KMS-11 (cell line): Measurements from ENCODE around the gene GNB1L.

Source experiments
- H2AFZ ChIP-seq: fragments of 200-600 bp; sonication (generic); 2 replicates; pipeline ENCODE4 v1.6.1; 2016; ENCODE audit warnings: antibody characterized with exemption, mixed run types, low read depth
- H3K27ac ChIP-seq: fragments of 200-600 bp; sonication (generic); 2 replicates; pipeline ENCODE4 v1.6.1; 2016; ENCODE audit warnings: mild to moderate bottlenecking, mixed run types
- H3K27me3 ChIP-seq: fragments of 200-600 bp; sonication (generic); 2 replicates; pipeline ENCODE4 v1.6.1; 2017; ENCODE audit warnings: mild to moderate bottlenecking, low read depth, mixed run types, moderate library complexity; ENCODE audit not compliant: insufficient read depth
- H3K36me3 ChIP-seq: fragments of 200-600 bp; sonication (generic); 2 replicates; pipeline ENCODE4 v1.6.1; 2017; ENCODE audit warnings: mild to moderate bottlenecking, mixed run types; ENCODE audit not compliant: insufficient read depth
- H3K4me1 ChIP-seq: fragments of 200-600 bp; sonication (generic); 2 replicates; pipeline ENCODE4 v1.6.1; 2016; ENCODE audit warnings: mild to moderate bottlenecking, low read depth, mixed run types; ENCODE audit not compliant: poor library complexity, severe bottlenecking
- H3K4me2 ChIP-seq: fragments of 200-600 bp; sonication (generic); 2 replicates; pipeline ENCODE4 v1.7.0; 2016; ENCODE audit warnings: mild to moderate bottlenecking, mixed run types
- H3K4me3 ChIP-seq: fragments of 200-600 bp; sonication (generic); IDR thresholded peaks from 2 replicates; pipeline ENCODE4 v1.6.1; 2017; ENCODE audit warnings: low read depth, low read length, mixed read lengths; ENCODE audit not compliant: insufficient read depth
- H3K79me2 ChIP-seq: fragments of 200-600 bp; sonication (generic); 2 replicates; pipeline ENCODE4 v1.6.1; 2016; ENCODE audit warnings: low read depth, mixed run types; ENCODE audit not compliant: insufficient read depth
- H3K9ac ChIP-seq: fragments of 200-600 bp; sonication (generic); 2 replicates; pipeline ENCODE4 v1.6.1; 2016; ENCODE audit warnings: mild to moderate bottlenecking, mixed run types
- H4K20me1 ChIP-seq: fragments of 200-600 bp; sonication (generic); 2 replicates; pipeline ENCODE4 v1.6.1; 2016; ENCODE audit warnings: mild to moderate bottlenecking, mixed run types; ENCODE audit not compliant: insufficient read depth
- TF ChIP-seq, protein P1 (sequence below): fragments of 200-600 bp; sonication (generic); conservative IDR thresholded peaks from 2 replicates; pipeline ENCODE4 v1.6.1; 2017; ENCODE audit warnings: low read depth, mild to moderate bottlenecking, antibody characterized with exemption, low read length, moderate library complexity, mixed read lengths

The GNB1L gene

DNA sequence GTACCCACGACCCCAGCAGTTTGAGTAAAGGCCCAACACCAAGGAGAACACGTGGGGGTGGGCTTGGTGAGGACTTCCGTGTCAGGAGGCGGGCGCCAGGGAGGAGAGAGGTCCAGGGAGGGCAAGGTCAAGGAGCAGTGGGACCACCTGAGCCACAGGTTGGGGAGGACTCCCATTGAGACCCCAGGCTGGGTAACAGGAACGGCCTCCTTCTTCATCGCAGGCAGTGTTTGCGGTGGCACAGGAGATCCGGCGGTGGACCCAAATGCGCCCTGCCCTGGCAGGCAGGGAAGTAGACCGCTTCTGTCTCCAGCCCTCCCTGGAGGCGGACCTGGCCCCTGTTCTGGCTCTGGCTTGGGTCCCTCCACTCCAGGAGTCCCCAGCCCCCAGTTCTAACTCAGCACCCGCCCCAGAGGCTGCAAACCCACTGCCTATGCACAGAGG lies 100.0 kb downstream of the GNB1L start:
- no peak overlapping the region for H3K27ac ChIP-seq
- peaks cover 8% of the 10 kb centered on the region for H3K4me1 ChIP-seq
- H4K20me1 ChIP-seq: no peaks in the 10 kb centered on the region
- H3K4me2 ChIP-seq: no peak overlapping the region
- no peak overlapping the region for H3K4me3 ChIP-seq
- H3K9ac ChIP-seq: no peak overlapping the region
- H3K79me2 ChIP-seq: no peaks in the 10 kb centered on the region
- TF ChIP-seq, protein P1, sequence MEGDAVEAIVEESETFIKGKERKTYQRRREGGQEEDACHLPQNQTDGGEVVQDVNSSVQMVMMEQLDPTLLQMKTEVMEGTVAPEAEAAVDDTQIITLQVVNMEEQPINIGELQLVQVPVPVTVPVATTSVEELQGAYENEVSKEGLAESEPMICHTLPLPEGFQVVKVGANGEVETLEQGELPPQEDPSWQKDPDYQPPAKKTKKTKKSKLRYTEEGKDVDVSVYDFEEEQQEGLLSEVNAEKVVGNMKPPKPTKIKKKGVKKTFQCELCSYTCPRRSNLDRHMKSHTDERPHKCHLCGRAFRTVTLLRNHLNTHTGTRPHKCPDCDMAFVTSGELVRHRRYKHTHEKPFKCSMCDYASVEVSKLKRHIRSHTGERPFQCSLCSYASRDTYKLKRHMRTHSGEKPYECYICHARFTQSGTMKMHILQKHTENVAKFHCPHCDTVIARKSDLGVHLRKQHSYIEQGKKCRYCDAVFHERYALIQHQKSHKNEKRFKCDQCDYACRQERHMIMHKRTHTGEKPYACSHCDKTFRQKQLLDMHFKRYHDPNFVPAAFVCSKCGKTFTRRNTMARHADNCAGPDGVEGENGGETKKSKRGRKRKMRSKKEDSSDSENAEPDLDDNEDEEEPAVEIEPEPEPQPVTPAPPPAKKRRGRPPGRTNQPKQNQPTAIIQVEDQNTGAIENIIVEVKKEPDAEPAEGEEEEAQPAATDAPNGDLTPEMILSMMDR: no peak
- peaks cover 69% of the 10 kb centered on the region for H3K27me3 ChIP-seq
- H3K36me3 ChIP-seq: no peaks in the 10 kb centered on the region
- no peak overlapping the region for H2AFZ ChIP-seq

DNA sequence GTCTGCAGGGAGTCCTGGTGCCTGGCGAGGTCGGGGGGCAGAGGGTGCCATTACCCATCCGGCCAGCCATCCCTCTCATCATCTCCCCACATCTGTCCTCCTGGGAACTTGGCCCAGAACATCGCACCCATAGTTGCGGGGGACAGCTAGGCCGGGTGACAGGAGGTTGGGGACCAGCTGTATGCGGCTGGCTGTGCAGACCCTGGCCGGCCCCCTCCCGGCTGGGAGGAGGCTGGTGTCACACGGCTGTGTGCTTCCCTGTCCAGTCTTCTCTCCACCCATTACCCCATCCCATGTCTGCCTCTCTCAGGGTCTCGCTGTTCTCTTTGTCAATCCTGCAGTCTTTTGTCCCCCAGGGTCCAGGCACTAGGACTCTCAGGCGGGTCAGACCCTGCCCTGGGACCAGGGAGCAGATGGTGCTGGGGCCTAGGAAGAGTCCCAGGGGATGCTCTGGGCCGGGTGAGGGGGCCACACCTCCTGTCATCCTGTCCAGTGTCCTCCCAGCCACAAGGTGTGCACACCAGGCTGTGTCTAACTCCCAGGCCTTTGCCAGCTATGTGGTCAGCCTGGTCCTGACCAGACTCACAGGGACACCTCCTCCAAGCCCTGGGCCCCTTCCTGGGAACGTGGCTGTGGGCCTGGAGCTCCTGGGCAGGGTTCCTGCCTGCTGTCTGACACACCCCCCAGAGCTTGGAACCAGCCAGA lies 100.5 kb downstream of the GNB1L start:
- Histone ChIP-seq H4K20me1 (no peaks in the 10 kb centered on the region), H3K27me3 (peaks cover 66% of the 10 kb centered on the region)

DNA sequence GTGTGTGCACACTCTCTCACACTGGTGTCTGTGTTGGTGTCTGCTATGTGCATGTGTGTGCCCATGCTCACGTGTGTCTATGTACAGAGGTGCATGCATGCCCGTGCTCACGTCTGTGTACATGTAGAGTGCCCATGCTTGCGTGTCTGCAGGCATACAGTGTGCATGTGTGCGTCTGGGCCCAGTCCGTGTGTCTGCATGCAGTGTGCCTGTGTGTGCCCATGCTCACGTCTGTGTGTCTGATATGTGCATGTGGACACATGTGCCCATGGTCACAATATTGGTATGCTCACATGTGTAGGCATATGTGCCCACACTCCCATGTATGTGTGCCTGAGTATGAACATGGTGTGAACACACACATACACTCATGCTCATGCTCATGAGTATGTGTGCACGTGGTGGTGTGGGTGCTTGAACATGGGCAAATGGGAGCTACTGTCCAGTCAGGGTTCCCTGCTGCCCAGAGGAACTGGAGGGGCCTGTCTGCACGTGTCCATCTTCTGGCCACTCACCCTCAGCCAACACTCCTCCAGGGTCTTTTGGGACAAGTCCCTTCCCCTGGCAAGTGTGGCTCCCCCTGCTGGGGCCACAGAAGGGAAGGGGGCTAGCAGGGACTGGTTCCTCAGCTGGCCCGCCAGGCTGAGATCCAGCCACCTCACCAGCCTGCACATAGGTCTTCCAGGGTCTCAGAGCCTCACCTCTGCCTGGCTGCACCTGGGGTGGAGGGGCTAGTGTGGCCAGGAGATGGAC lies 101.4 kb downstream of the GNB1L start:
- Histone ChIP-seq H3K4me1 (peaks cover 8% of the 10 kb centered on the region), H3K4me3 (no peak overlapping the region), H2AFZ (no peak overlapping the region), H4K20me1 (no peaks in the 10 kb centered on the region), H3K79me2 (no peaks in the 10 kb centered on the region), H3K9ac (no peak overlapping the region), H3K27me3 (peaks cover 68% of the 10 kb centered on the region), H3K4me2 (no peak overlapping the region), H3K36me3 (no peaks in the 10 kb centered on the region), H3K27ac (no peak overlapping the region)
- TF ChIP-seq, protein P1: no peak

More for the DNA sequence above, 100.5 kb downstream of the GNB1L start:
- H3K79me2 ChIP-seq: no peaks in the 10 kb centered on the region
- no peak overlapping the region for H3K4me2 ChIP-seq
- no peak overlapping the region for H2AFZ ChIP-seq
- H3K4me3 ChIP-seq: no peak overlapping the region
- H3K36me3 ChIP-seq: no peaks in the 10 kb centered on the region
- H3K9ac ChIP-seq: no peak overlapping the region
- peaks cover 8% of the 10 kb centered on the region for H3K4me1 ChIP-seq
- H3K27ac ChIP-seq: no peak overlapping the region
- TF ChIP-seq, protein P1: no peak

DNA sequence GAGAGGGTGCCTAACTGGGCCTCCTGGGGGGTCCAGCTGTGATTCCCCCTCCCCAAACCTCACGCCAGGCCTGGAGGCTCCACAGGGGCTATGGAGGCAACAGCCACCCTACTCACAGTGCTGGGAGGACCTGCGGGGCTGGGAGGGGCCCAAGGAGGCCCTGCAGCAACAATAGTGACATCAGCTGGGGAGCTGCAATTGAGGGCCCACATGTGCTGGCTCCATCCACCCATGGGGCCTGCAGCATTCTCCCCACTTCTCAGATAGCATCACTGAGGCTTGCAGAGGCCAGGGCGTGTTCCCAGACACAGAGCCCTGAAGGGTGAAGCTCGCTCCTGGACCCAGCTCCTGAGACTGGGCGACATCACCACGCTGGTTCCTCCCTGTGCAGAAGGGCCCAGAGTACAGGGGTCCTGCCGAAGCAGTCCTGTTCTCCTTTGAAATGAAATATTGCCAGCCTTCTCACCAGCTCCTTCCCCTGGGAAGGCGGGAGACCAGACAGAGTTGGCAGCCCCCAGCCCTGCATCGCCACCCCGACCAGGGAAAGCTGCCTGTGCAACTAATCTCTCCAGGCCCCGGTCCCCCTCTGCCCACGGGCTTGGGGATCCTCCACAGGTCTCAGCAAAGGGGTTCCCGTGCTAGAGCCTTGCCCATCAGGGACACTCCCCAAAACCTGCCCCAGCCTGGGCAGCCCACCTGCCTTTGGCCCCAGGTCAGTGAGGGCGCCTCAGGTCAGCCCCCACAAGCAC lies 103.0 kb downstream of the GNB1L start:
- H3K27me3 ChIP-seq: peaks cover 74% of the 10 kb centered on the region
- H3K9ac ChIP-seq: no peak overlapping the region
- H4K20me1 ChIP-seq: no peaks in the 10 kb centered on the region
- TF ChIP-seq, protein P1: no peak
- H3K36me3 ChIP-seq: no peaks in the 10 kb centered on the region
- H3K27ac ChIP-seq: no peak overlapping the region
- no peaks in the 10 kb centered on the region for H3K4me1 ChIP-seq
- H3K4me2 ChIP-seq: no peak overlapping the region
- H3K79me2 ChIP-seq: no peaks in the 10 kb centered on the region
- no peak overlapping the region for H3K4me3 ChIP-seq
- no peak overlapping the region for H2AFZ ChIP-seq
